ENCODE data around the gene NFX1. TPM values are rescaled to one million over a fixed set of nuclear protein-coding genes. Genes with fewer than 3 reads are reported as not detected.

The NFX1 gene
- total RNA-seq, 6 experiments from 2014 or later: 22.6 to 29.2 (median 24.8) TPM

- 70% methylated on average over 1 of the region's 2 CpGs for WGBS (ENCODE audit: insufficient coverage, low coverage, low lambda C conversion rate, missing lambda C conversion rate)
Observed at GRCh38 chr9:33366979-33367480, 76.7 kb downstream of the NFX1 start.

DNA sequence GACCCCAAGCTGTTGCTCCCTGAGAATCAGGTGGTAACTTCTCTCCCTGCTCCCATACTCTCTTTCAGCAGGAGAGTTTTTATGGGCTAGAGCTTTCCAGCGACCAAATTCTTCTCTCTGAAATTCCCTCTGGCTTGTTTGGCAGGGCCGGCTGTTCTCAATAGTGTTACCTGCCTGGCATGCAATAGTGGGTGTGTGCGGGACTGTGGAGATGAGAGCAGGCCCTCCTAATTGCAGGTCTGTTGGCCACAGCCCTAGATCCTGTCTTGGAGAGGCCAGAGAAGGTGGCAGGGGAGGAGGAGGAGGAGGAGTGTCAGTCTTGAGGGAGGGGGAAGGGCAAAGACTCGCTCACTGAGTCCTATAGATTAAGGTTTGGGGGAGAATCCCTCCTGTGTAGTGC is 82.6 kb downstream of the NFX1 start:
- DNase-seq (no peak), ATAC-seq (no peak)
- Histone ChIP-seq H3K4me3 (no peak overlapping the region), H3K27ac (no peak overlapping the region), H3K36me3 (peaks cover 3 to 37% (median 11%) of the 10 kb centered on the region in 4 donors), H3K9me3 (no peaks in the 10 kb centered on the region), H3K4me1 (peaks cover 0 to 8% (median 0%) of the 10 kb centered on the region in 4 donors), H3K27me3 (no peaks in the 10 kb centered on the region)
- TF ChIP-seq, protein P1, sequence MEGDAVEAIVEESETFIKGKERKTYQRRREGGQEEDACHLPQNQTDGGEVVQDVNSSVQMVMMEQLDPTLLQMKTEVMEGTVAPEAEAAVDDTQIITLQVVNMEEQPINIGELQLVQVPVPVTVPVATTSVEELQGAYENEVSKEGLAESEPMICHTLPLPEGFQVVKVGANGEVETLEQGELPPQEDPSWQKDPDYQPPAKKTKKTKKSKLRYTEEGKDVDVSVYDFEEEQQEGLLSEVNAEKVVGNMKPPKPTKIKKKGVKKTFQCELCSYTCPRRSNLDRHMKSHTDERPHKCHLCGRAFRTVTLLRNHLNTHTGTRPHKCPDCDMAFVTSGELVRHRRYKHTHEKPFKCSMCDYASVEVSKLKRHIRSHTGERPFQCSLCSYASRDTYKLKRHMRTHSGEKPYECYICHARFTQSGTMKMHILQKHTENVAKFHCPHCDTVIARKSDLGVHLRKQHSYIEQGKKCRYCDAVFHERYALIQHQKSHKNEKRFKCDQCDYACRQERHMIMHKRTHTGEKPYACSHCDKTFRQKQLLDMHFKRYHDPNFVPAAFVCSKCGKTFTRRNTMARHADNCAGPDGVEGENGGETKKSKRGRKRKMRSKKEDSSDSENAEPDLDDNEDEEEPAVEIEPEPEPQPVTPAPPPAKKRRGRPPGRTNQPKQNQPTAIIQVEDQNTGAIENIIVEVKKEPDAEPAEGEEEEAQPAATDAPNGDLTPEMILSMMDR (IDR thresholded peaks at IDR 0.05): no peak
- TF ChIP-seq POLR2A (IDR thresholded peaks at IDR 0.05): no peak
- WGBS (ENCODE audit: insufficient coverage, low coverage, low lambda C conversion rate, missing lambda C conversion rate): 100% methylated on average over 2 of the region's 4 CpGs
- intact Hi-C loops (cut with DNase I): no loop called here

More at GRCh38 chr9:33366979-33367480, 76.7 kb downstream of the NFX1 start:
- intact Hi-C loops (cut with DNase I): no loop called here
- Histone ChIP-seq H3K27ac (no peak overlapping the region), H3K27me3 (no peaks in the 10 kb centered on the region), H3K4me1 (no peaks in the 10 kb centered on the region), H3K9me3 (no peaks in the 10 kb centered on the region), H3K36me3 (peaks cover 9 to 87% (median 32%) of the 10 kb centered on the region in 4 donors), H3K4me3 (no peak overlapping the region)
- no peak for ATAC-seq
- TF ChIP-seq, protein P1 (IDR thresholded peaks at IDR 0.05): no peak
- TF ChIP-seq POLR2A (IDR thresholded peaks at IDR 0.05): no peak
- DNase-seq: no peak

GRCh38 chr9:33374190-33374589 is 83.9 kb downstream of the NFX1 start:
- Histone ChIP-seq H3K9me3 (no peaks in the 10 kb centered on the region), H3K27me3 (no peaks in the 10 kb centered on the region), H3K36me3 (peaks cover 3 to 25% (median 9%) of the 10 kb centered on the region in 4 donors), H3K4me1 (peaks cover 0 to 8% (median 0%) of the 10 kb centered on the region in 4 donors), H3K27ac (no peak overlapping the region), H3K4me3 (no peak overlapping the region)
- WGBS (ENCODE audit: insufficient coverage, low coverage, low lambda C conversion rate, missing lambda C conversion rate): 71% methylated on average over 1 of the region's 9 CpGs
- TF ChIP-seq, protein P1 (IDR thresholded peaks at IDR 0.05): no peak
- no peak for TF ChIP-seq POLR2A (IDR thresholded peaks at IDR 0.05)
- no peak for ATAC-seq
- intact Hi-C loops (cut with DNase I): no loop called here
- no peak for DNase-seq

DNA sequence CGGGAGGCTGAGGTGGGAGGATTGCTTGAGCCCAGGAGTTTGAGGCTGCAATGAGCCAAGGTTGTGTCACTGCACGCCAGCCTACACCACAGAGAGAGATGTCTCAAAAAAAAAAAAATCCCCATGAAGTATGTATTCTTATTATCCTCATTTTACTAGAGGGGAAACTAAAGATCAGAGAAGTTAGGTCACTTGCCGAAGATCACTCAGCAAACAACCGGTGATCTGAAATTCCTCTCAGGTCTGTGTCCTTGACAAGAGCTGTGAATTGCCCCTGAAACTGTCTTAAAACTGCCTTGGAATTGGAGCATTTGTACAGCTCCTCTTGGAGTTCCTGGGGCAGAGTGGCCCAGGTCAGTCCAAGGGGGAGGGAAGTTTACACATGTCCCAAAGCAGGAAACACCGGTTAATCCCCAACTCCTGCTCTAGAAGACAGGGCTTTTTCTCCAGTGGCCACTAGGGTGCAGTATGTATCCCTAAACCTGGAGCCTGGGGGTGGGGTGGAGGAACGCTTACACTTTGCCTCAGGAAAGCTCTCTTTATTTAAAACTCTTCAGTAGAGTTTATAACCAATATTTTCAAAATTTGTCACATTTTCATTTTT is 84.4 kb downstream of the NFX1 start:
- 55% methylated on average over 6 of the region's 6 CpGs for WGBS (ENCODE audit: insufficient coverage, low coverage, low lambda C conversion rate, missing lambda C conversion rate)
- DNase-seq: peak; percentile 57 to 79 (median 65)
- H3K4me3 ChIP-seq: no peak overlapping the region
- H3K9me3 ChIP-seq: no peaks in the 10 kb centered on the region
- no peak overlapping the region for H3K27ac ChIP-seq
- peak; percentile 92 to 97 (median 96) for ATAC-seq
- H3K4me1 ChIP-seq: peaks cover 0 to 8% (median 0%) of the 10 kb centered on the region in 4 donors
- peaks cover 3 to 20% (median 7%) of the 10 kb centered on the region in 4 donors for H3K36me3 ChIP-seq
- no peaks in the 10 kb centered on the region for H3K27me3 ChIP-seq
- no peak for TF ChIP-seq POLR2A (IDR thresholded peaks at IDR 0.05)
- TF ChIP-seq, protein P1 (IDR thresholded peaks at IDR 0.05): peak; percentile 80 to 90 (median 84)
- intact Hi-C loops (cut with DNase I): no loop called here

Data from right lobe of liver (tissue), 6 donors.